Measurements from ENCODE around the gene ZNF12. TPM values are rescaled to one million over a fixed set of nuclear protein-coding genes. Genes with fewer than 3 reads are reported as not detected.

Gene ZNF12
- total and polyA plus RNA-seq, 2 of the 8 experiments (the other 6 are each of a cell fraction or from before 2014, with no cell fraction given) = 6.7 to 16.2 TPM

GRCh38 chr7:6727663-6728062, 20.9 kb upstream of the ZNF12 start:
- TF ChIP-seq SRF (IDR thresholded peaks at IDR 0.05; ENCODE audit: low read depth, low read length) (no peak), EGR1 (IDR thresholded peaks at IDR 0.05; ENCODE audit: borderline replicate concordance, low read depth, low read length) (no peak)
- Histone ChIP-seq H4K91ac (replicated peaks; ENCODE audit: insufficient read length, low read length) (no peak overlapping the region), H2AK5ac (ENCODE audit: low read depth, low read length) (no peak overlapping the region), H2BK120ac (replicated peaks; ENCODE audit: low read depth, low read length) (no peak overlapping the region), H3K27ac (ENCODE audit: low read depth, low read length) (no peak overlapping the region), H2BK20ac (ENCODE audit: low read length) (no peak overlapping the region), H3K4me2 (ENCODE audit: insufficient read depth in 1 of 2, low read depth in 2 of 2, low read length in 2 of 2) (no peak overlapping the region), H3K36me3 (ENCODE audit: control insufficient read depth in 2 of 4, insufficient read depth in 4 of 4, low read length in 3 of 4) (peaks cover 0 to 5% (median under 1%) of the 10 kb centered on the region in 4 experiments; a peak in 2 of 8 replicates), H2BK12ac (ENCODE audit: low read depth, low read length) (no peak overlapping the region), H3K27me3 (replicated peaks in 1 of 4; ENCODE audit: control insufficient read depth in 3 of 4, extremely low read depth in 1 of 4, insufficient read depth in 3 of 4, low read length in 3 of 4) (no peaks in the 10 kb centered on the region), H3K23me2 (ENCODE audit: low read depth, low read length) (peaks cover 2% of the 10 kb centered on the region; the same call in 1 of the 2 replicates), H3K23ac (ENCODE audit: insufficient read length) (no peak overlapping the region), H3K79me1 (ENCODE audit: low read depth, low read length) (no peaks in the 10 kb centered on the region), H3K4me1 (replicated peaks in 1 of 4; ENCODE audit: control insufficient read depth in 3 of 4, insufficient read depth in 4 of 4, low read length in 3 of 4) (peaks cover 0 to 4% (median 0%) of the 10 kb centered on the region in 4 experiments; a peak in 1 of 7 replicates), H4K5ac (ENCODE audit: insufficient read length, low read depth, low read length) (no peak overlapping the region), H3K56ac (replicated peaks; ENCODE audit: insufficient read length, low read depth, low read length) (no peak overlapping the region), H4K8ac (ENCODE audit: extremely low read depth, insufficient read depth, low read length) (no peak overlapping the region), H4K20me1 (replicated peaks in 1 of 2; ENCODE audit: control insufficient read depth in 1 of 2, insufficient read depth in 2 of 2, low read length in 2 of 2) (peaks cover 0 to 2% of the 10 kb centered on the region in 2 experiments), H2AFZ (ENCODE audit: low read length) (no peak overlapping the region), H3K4ac (replicated peaks; ENCODE audit: insufficient read length, low read depth, low read length) (no peak overlapping the region), H3K9me3 (ENCODE audit: insufficient read depth in 2 of 2, low read depth in 1 of 2, low read length in 1 of 2) (no peaks in the 10 kb centered on the region), H3K9ac (replicated peaks in 1 of 4; ENCODE audit: extremely low read depth in 1 of 4, low read depth in 3 of 4, low read length in 3 of 4) (no peak overlapping the region), H2BK15ac (ENCODE audit: low read length) (no peak overlapping the region), H3K18ac (ENCODE audit: extremely low read depth, low read length) (no peak overlapping the region), H3K14ac (ENCODE audit: insufficient read length) (no peak overlapping the region), H2BK5ac (ENCODE audit: low read depth, low read length) (no peak overlapping the region), H3K79me2 (ENCODE audit: control insufficient read depth in 1 of 2, insufficient read depth in 2 of 2, low read length in 2 of 2) (peaks cover 0 to 16% of the 10 kb centered on the region in 2 experiments; a peak in 2 of 4 replicates), H3K4me3 (ENCODE audit: extremely low read depth in 1 of 4, insufficient read depth in 2 of 4, low read depth in 3 of 4, low read length in 4 of 4) (no peak overlapping the region)
- POLR2A ChIA-PET (ENCODE audit: partially characterized antibody) = no interaction called here
- FAIRE-seq (no peak), DNase-seq (ENCODE audit: low read depth in 1 of 2, low spot score in 2 of 2) (no peak)
- CTCF ChIA-PET (ENCODE audit: partially characterized antibody) = interaction anchor here (1.1 kb wide), 1 partner anchor 15 kb away, joined by 3 read pairs; no protein-coding TSS in a partner anchor
- 82% methylated on average over 3 of the region's 3 CpGs; no CpG with 5 or more reads in 1 of the 2 experiments for WGBS, 2 experiments (ENCODE audit: extremely low coverage in 1 of 2, insufficient coverage in 1 of 2, insufficient read length in 1 of 2, insufficient replicate concordance in 2 of 2, low coverage in 1 of 2, low lambda C conversion rate in 2 of 2, missing lambda C conversion rate in 1 of 2)

All from H1 (cell line).